GM18861 (cell line): ENCODE data around the gene PDE4D.

Source experiments
- ATAC-seq: cut with Tn5 transposase; IDR thresholded peaks from one replicate; pipeline ENCODE4 v1.9.1; 2021; ENCODE audit not compliant: unreplicated experiment

The PDE4D gene

DNA sequence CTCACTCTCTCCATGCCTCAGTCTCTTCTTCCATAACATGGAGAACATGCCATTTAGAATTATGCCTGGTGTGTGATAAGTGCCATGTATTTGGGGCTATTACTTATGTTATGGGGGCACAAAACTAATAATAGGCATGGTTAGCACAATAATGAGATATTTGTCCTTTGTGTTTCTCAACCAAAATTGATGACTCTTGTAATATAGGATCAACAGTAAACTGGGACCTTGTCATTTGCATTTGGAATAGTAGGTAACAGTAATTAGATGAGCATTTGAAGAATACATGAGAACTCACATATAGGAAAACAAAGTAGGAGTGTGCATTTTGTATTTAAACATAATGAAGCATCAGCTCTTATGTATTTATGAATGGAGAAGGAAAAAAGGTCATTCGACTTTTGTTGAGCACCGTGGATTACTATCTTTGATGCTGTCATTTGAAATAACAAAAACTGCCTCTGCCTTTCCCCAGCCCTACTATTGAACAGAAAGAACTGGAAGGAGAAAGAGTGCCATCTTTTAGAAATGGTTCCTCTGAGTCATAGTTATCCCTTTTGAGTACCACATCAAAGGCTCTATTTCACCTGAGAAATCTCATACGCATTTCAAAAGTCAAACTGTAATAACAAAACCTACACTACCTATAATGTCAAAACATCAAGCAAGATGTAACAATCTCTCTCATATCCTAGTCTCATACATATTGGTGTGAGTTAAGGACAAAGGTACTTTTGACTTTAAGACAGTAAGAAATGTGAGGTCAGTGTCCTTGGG lies 655.2 kb downstream of the PDE4D start:
- ATAC-seq, result peak; percentile 66

DNA sequence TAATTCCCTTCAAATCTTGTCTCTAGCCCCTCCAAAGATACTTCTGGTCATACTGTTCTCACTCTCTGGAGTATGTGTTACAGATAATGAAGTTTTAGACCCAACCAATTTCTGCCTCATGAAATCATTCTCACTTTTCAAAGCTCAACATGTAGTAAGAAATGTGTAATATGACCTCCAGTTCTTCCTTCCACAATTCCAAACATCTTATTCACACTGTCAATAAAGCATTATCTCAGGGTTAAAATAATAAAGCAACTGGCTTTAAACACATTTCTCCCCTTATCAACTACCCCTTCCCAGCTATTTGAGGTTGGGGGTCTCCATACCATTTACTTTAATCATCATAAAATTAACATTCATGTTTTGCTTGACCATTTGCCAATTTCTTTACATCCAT lies 656.5 kb downstream of the PDE4D start:
- ATAC-seq, result no peak

DNA sequence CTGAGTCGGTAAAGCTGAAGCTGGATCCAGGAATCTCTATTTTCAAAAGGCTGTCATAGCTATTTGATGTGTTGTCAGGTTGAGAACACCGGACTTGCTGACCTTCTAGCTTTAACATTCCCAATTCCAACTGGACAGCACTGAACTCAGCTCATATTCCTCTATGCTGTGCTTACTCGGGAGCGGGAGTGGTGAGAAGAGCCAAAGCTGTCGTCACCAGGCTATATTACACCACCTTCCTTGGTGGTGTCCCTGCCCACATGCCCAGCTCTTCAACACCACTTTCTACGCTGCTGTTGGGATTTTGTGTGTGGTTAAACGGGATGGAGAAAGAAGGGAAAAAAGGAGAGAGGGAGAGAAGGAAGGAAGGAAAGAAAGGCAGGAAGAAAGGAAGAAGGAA lies 657.1 kb downstream of the PDE4D start:
- no peak for ATAC-seq

DNA sequence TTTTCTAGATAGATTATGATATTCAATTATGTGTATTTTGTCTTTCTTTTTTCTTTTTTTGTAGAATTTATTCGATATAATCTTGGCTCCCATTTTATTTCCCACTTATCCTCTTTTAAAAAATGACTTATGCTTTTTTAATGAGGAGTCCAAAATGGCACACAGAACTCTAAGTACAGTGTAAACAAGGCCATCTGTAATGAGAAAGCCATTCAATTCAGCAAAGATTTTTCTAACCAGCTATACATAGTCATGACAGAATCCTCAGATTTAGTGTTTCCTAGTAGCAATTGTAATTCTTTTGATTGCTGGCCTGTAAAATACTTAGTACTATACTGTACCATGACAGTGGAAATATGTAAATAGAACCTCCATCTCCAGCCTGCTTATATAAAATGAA lies 659.3 kb downstream of the PDE4D start:
- no peak for ATAC-seq

DNA sequence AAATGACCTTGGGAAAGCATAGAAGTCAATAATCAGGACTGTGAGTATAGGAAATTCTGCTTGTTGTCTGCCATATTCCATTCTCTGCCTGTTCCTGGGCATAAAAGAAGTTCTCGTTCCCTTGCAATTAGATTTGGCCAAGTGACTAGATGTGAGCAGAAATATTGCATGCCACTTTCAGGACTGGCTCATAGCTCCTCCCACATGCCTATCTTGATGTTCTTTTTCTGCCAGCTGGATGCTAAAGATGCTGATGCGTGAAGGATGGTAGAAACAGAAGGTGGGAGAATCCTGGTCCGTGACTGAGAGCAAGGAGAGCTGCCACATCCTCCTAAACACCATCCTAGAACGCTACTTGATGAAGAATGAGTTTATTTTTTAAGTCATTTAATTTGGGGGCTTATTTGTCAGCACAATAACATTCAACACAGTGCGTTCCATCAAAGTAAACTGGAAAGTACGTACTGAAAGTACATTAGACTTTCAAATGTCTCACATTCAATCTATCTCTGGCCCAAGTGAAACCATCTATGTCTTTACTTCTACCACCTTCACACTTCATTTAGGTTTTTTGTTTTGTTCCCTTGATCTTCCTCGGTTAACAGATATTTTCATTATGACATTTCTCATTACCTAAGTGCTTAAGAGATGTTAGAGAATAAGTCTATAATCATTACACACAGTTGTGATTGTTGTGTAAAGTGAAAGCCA lies 662.1 kb downstream of the PDE4D start:
- no peak for ATAC-seq

DNA sequence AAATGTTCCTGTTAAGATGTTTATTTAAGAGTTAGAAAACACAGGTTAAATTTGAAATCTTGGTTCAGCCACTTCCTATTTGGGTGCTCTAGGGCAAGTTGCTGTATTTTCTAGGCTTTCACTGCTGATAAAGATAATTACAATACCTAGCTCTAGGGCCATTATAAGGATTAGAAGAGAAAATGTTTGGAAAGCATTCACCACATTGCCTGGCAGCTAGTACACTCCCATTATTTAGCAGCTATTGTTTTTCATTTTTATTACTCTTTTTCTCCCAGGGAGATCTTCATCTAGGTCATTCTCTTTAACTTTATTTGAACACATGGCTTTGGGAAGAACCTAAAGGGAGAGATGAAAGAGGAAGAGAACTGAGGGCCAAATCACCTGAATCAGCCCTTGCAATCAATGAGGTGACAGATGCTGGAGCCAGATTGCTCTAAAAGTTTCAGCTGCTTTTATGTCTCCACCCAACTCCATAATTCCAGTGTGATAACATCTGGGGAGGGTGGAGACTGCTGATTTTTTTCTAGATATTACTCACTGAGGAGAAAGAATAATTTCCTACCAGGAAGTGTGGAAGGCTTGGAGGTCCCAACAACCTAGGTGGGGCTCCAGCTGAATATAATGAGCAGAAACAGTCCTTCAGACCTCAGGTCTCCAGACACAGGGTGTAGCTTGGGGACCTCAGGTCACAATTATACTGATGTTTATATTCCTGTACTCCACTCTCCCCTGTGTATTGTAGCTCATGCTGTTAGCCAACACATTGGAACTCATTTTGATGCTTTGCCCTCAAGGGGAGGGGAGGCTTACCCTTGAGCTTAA lies 670.6 kb downstream of the PDE4D start:
- ATAC-seq, result no peak

DNA sequence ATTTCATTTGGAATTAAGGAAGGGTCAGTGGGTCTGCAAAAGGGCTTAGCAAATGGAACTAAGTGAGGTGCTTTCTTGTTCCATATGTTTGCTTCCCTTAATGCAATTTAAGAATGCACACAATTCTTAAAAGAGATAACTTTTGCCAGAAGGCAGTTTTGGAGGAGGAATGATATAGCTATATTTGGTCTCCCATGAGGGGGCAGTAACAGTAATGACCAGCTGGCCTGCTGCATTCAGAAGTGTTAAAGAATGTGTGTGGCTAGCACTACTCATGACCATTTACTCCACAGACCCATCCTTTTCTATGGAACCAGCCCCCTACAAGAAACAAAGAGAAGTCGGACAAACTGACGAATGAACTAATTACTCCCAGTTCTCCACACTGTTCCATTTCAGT lies 671.8 kb downstream of the PDE4D start:
- ATAC-seq, result no peak

DNA sequence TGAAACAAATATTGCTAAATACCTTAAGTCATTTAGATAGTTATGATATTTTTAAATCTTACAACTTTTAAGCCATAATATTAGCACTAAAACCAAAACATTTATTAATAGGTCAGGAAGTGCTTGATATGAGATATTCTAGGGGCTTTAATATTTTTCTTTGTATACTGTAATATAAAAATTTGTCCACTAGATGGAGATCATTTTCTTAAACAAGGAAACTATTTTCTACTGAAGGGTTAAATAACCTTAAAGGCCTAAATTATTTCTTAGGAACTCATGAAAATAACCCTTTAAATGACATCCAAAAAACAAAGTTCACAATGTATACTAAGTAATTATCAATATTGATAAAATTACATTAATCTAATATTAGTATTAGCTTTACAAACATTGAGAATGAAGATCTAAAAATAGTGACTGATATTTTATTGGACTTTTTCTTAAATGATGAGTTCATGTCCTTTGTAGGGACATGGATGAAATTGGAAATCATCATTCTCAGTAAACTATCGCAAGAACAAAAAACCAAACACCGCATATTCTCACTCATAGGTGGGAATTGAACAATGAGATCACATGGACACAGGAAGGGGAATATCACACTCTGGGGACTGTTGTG lies 675.0 kb downstream of the PDE4D start:
- no peak for ATAC-seq

DNA sequence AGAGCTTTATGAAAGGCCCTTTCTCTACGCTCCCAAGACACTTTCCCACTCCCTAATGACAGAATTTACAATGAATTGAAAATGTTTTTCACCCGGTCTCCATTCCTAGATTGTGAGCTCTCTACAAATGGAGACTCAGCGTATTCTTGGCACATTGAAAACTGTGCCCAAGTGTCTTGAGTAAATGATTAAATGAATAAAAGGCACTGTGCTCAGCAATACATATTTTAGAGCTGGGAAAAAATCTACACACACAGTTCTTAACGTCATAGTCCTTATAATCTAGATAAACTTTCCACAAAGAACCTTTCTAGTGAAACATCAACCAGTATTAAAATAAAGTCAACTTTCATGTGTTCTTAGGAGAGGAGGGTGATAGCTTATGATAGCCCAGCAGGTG lies 676.7 kb downstream of the PDE4D start:
- no peak for ATAC-seq

DNA sequence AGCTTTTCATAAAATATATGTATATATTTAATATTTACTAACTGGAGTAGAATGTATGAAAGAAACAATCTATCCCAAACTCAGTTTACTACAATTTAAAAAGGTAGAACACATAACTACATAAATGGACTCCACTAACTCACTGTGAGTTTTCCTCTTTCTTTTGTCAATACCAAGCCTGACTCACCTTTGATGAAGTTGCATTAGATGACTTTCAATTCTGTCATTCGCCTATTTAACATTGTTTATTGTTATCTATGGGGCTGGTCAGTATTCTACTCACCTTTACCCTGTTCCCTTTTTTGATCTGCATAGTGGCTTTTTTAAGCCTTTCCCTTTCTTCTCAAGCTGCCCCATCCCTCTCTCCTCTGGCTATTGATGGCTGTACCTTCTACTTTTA lies 680.9 kb downstream of the PDE4D start:
- ATAC-seq, result no peak

DNA sequence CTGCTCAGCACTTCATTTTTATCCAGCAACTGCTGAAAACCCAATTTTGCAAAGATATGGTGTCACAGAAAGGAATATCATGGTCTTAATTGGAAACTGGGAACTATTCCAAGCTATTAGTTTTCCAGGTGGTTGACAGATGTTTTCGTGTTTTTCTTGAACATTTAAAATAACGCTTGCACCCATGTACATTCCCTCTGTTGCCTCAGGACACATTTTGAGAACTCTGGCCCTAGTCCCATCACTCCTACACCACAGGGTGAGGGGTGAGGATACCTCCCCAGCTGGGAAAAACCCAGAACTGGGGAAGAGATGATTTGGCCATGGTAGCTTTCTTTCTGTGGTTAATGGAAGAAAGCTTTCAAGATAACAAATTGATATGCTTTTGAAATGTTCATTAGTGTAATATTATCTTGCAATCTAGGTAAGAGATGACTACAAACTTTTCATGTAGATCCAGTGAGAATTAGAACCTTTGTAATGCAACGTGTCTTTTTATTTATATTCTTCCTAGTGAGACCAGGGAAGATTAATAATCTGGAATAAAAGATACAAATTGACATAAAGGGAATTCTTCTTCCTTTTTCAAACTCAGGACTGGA lies 683.7 kb downstream of the PDE4D start:
- no peak for ATAC-seq

DNA sequence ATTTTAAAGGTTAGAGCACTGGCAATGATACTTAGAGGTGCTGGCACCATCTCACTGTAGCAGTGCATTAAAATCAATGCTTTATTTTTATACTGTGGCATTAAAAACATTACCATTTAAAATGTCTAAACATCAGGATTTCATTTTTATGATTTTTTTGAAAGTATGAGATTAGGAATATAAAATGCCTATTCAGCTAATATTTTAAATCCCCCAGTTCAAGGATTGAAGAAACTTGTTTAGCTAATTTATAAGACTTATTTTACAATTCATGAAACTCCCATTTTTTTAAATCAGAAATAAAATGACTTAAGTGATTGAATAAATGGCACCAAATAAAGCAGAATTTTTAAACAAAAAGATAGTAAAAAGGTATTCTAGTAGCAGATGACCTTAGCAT lies 685.1 kb downstream of the PDE4D start:
- no peak for ATAC-seq

DNA sequence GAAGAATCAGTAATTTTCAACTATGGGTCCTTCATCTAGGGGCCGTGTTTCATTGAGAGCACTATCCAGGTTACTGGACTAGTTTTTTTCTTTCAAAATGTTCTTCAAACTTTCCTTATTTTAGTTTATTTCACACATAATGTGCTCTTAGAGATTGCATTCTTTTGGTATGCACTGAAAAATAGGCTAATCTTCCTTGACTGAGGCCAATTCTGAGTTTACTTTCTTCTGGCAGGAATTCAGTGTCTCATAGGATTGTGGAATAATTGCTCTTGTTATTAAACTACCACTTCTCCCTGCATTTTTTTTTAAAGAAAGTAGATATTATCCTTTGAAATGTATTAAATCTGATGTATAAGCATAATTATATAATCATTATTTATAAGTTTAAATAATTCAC lies 686.1 kb downstream of the PDE4D start:
- ATAC-seq, result no peak

DNA sequence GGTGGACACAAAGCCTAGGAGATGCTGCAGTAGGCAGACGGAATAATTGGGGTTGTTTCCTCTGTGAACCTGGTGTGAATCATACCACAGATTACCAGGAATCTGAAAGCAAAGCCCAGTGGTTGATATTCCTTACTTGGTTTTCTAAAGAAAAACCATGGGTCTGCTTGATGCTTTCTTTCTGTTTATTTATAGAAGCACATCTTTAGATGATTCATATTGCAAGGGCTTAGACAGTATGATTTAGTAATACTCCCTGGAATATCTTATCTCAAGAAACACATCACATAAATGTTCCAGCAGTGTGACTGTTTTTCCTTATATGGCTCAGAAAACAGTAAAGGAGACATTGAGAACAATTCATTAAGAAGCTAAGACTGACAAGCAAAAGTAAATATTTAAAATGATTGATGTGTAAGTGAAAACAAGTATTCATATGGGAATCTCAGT lies 687.4 kb downstream of the PDE4D start:
- ATAC-seq, result no peak

DNA sequence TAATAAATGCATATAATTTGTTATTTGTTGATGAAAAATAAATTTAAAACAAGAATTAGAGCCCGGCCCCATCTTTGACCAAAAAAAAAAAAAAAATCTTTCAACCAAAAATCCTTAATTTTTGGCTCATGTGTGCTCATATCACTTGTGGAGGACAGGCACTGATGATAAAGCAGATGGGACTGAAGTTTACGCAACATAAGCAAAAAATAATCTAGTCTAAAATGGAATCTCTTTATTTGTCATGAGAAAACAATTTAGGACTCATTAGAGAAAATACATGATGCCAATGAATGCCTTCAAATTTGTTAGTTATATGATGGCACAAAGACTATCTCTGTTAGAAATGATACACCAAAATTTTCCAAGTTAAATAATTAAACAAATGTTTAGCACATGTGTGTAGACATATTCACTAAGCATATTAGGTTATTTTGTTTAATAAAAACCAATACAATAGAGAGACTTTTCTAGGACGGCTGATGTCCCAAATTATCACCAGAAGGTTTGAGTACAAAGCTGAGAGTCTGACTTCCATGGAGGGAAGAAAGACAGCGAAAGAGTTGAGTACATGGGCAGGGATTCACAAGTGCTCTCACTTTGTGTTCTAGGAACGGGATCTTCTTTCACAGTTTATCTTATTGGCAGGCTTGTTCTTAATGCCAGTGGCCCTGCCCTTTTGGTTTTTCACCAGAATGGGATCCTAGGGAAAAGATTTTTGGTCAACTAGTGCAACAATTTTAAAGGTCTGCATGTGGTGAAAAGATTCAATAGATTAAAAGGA lies 689.2 kb downstream of the PDE4D start:
- ATAC-seq, result no peak

DNA sequence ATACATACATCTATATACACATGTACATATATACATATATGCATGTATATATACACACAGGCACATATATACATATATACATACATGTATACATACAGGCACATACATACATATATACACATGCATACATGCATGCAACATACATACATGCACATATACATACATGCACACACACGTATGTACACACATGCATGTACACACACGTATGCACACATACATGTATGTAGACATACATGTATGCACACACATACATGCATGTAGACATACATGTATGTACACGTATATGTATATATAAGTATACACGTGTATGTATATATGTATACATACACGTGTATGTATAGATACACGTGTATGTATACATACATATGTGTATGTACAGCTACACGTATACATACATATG lies 693.7 kb downstream of the PDE4D start:
- no peak for ATAC-seq

DNA sequence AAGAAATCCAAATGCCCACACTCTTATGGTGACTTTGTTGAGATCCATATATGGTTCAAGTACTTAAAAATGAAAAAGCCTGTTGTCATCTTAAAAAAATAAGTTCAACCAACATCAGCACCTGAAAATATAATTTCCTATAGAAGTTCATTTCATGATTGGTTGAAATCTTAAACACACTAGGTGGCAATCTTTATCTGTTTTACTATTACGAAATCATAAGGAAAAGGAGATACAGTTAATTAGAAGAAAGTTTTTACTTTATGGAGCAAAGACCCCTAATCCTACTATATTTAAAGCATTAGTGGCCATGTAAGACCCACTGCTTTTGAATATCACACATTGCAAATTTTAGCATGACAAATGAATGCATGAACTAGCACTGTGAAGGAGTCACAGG lies 694.7 kb downstream of the PDE4D start:
- ATAC-seq, result no peak

DNA sequence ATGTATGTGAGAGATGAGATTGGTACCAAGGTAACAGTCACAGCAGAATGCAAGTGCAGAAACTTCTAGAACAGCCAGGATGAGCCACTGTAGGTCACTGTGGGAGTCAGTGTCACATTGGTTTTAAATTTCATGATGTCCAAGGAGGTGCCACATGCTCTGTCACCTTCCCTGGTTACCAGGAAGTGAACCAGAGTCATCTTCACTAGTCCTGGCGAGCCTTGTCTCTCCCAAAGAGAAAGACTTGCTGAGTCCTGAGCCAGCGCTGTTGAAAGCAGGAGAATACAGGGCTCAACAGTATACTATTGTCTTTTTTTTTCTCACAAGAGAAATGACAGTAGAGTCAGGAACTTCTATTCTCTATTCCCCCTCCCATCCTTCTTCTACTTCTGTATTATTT lies 695.2 kb downstream of the PDE4D start:
- no peak for ATAC-seq

DNA sequence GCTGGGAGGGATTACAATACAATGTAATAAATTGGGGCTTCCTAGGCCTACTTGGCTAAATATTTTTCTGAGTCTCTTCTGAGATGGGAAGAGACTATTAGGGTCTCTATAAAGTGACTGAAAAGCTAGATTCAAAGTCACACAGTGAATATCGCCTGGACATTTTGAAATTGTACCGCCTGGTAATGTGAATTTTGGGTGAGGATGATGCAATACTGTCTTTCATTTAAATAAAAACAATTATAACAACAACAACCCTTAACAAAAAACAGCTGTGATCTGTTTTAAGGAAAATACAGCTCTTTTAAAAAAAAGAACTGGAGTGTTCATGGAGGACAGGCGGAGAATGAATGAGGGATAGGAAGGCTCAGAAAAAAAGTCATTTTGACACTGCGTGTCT lies 695.6 kb downstream of the PDE4D start:
- no peak for ATAC-seq

DNA sequence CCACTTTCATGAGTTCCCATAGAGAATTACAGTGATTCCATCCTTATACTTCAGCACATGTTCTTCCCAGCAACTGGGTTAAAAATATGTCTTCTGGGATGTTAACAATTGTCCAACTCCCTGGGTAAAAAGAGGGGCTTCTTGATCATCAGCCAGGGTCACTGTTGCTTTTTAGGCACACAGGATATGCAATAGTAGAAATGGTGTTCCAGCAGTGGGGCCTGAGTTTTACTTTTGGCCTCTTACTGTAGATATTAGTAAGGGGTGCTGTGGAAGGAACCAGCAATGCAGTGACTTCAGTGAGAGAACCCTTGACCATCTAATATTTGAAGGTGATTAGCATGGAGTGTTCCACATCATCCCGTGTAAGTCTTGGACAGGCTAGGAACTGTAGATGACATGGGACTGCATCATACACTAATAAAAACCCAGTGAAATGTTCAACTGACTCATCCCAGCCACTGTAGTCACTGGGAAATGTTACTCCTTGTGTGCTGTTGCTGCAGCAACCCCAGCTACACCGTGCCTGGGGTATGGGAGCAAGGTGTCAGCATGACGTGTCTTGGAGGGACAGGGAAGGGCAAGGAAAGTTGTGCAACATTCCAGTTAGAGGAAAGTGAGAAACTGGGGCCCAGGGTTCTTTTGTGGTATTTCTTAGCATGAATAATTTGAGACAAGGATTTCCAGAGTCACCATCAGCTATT lies 699.8 kb downstream of the PDE4D start:
- no peak for ATAC-seq
